ENCODE data around the gene TFCP2L1. TPM values are rescaled to one million over a fixed set of nuclear protein-coding genes. Genes with fewer than 3 reads are reported as not detected.
A peak's percentile ranks its signal among the peaks of the same experiment; 100 is the strongest.
"Not testable (repeated sequence)": the region's sequence is repeated elsewhere in the genome, so short reads cannot be mapped to it uniquely, and the experiment has no call there.

The TFCP2L1 gene, protein sequence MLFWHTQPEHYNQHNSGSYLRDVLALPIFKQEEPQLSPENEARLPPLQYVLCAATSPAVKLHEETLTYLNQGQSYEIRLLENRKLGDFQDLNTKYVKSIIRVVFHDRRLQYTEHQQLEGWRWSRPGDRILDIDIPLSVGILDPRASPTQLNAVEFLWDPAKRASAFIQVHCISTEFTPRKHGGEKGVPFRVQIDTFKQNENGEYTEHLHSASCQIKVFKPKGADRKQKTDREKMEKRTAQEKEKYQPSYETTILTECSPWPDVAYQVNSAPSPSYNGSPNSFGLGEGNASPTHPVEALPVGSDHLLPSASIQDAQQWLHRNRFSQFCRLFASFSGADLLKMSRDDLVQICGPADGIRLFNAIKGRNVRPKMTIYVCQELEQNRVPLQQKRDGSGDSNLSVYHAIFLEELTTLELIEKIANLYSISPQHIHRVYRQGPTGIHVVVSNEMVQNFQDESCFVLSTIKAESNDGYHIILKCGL
- total RNA-seq, result 0.03 TPM
- long read RNA-seq, result 0 reads

DNA sequence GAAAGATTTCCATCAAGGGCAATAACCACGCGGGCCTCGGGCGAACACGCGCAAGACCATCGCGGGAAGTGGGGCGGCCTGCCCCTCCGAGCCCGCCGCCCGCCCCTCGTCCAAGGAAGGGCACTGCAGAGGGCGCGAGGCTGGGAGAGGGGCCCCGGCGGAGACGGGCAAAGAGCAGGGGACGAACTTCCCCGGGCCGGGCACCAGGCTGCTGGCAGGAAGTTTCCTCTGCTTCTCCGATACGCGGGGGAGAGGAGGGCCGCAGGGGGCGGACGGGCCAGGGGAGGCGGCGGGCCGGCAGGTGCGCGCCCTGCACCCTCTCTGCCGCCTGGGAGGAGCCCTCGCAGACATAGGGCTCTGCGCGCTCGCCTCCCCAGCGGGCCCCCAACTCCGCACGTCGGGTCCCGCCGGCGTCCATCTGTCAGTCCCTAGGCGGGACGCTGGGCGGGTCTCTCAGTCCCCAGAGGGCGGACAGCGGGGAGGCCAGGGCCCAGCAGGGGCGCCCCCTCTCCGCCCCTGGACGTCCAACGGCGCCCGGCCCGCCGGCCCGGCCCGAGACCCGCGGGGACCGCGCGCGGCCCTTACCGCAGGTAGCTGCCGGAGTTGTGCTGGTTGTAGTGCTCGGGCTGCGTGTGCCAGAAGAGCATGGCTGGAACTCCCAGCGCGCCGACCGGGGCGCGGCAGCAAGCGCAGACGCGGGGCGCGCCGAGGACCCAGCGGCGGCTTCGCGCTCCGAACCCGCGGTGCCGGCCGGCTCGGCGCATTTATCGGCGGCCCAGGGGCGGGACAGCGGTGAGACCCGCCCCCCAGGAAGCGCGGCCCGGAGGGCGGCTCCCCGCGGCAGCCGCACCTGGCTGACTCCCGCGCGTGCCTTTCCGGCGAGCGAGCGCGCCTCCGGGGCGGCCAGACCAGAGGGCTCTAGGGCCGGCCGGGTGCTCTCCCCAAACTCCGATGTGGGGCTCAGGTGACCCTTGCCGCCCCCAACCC, at the start of gene TFCP2L1:
Gene TFCP2L1 (minus strand): TSS at position 740 of the 987 bp plus-strand sequence. CDS start 93 bp downstream, at position 647.
- intact Hi-C loops (cut with DNase I), result no loop called here
- DNase-seq (ENCODE audit: low spot score), result no peak

DNA sequence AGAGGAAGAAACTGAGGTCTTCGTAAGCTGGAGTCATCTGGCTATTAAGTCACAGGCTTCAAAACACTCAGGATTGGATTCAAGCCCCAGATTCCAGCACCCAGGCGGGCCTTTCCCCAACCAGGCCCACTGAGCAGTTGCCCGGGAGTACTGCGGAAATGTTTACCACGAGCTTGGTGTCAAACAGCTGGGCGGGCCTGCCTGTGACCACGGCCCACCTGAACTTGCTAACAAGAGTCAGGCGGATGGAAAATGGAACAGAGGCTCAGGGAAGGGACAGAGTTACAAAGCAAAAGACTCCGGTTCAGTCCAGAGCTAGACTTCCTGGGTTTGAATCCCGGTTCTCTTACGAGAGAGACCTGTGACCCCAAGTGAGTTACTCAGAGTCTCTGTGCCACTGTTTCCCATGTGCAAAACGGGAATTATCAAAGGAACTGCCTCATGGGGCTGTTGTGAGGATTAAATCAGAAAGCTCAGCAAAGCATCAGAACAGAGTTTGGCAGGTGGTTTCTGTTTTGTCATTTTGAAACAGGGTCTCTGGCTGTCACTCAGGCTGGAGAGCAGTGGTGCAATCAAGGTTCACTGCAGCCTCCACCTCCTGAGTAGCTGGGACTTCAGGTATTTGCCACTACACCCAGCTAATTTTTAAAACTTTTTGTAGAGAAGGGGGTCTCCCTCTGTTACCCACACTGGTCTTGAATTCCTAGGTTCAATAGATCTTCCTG, 49.0 kb upstream of the TFCP2L1 start:
- intact Hi-C loops (cut with DNase I), result no loop called here
- peak; percentile 49 for DNase-seq (ENCODE audit: low spot score)

DNA sequence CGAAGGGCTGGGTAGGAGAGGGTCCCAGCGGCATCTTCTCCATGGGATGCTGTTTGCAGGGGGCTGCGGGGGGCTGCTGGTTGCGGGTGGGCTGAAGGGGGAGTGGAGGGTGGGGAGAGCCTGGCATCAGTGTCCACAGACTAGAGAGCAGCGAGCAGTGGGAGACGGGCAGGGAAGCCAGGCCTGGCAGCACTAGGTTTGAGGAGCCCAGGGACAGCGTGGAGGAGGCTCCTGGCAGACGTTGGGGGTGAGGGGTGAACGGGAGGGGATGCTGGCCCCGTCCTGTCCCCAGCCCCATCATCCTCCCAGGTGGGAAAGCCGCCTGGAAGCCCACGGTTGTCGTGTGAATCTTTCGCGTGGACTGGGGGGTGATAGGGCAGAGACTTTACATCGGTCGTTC, 48.2 kb upstream of the TFCP2L1 start:
- intact Hi-C loops (cut with DNase I), result no loop called here

DNA sequence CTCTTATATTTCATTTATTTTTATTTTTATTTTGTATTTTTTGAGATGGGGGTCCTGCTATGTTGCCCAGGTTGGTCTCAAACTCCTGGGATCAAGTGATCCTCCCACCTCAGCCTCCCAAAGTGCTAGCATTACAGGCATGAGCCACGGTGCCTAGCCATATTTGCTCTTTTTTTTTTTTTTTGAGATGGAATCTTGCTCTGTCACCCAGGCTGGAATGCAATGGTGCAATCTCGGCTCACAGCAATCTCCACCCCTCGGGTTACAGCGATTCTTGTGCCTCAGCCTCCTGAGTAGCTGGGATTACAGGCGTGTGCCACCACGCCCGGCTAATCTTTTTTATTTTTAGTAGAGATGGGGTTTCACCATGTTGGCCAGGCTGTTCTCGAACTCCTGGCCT, 46.3 kb upstream of the TFCP2L1 start:
- intact Hi-C loops (cut with DNase I); DNase-seq (ENCODE audit: low spot score): not testable (repeated sequence)

More for the DNA sequence above, 48.2 kb upstream of the TFCP2L1 start:
- peak; percentile 36 for DNase-seq (ENCODE audit: low spot score)

DNA sequence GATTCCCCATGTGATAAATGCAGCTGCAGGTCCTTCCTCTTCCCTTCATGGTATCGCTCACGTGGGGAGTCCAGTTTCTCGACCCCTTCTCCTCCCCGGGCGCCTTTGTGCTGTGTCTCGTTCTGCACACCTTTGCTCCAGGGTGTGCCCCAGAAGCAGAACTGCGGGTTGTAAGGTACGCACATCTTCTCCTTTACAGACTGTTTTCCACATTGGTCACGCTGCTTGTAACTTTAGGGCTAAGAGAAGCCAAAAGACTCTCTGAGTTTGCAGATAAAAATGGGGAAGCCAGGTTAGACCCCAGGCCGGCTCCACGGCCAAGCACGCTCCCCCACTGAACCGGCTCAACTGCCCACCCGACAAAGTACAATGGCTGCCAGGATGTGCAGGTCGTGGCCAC, 45.9 kb upstream of the TFCP2L1 start:
- intact Hi-C loops (cut with DNase I), result no loop called here
- peak; percentile 19 for DNase-seq (ENCODE audit: low spot score)

DNA sequence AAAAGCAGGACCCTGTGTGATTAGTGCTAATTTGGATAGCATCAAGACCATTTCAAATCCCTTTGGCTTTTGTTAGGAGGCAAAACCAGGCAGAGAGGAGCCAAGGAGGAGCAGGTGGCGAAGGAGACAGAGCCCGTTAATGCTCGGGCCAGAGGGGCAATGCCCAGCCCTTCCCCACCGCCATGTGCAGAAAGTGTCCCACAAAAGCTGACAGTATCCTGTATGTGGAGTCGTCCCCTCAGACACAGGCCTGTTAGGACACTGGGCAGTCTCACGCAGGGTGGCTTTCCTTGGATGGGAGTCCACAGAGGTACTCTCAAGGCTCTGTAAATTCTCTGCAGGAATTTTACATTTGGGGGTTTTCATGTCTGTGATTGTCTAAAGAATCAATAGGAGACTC, 44.8 kb upstream of the TFCP2L1 start:
- DNase-seq (ENCODE audit: low spot score), result peak; percentile 39
- intact Hi-C loops (cut with DNase I), result no loop called here

DNA sequence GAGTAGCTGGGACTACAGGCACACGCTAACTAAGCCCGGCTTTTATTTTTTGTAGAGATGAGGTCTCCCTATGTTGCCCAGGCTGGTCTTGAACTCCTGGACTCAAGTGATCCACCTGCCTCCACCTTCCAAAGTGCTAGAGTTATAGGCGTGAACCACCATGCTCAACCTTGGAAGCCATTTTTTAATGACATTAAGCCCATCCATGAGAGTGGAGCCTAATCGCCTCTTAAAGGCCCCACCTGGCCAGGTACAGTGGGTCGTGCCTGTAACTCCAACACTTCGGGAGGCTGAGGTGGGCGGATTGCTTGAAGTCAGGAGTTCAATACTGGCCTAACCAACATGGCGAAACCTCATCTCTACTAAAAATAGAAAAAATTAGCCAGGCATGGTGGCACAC, 41.6 kb upstream of the TFCP2L1 start:
- intact Hi-C loops (cut with DNase I), result no loop called here
- peak; percentile 58 for DNase-seq (ENCODE audit: low spot score)

DNA sequence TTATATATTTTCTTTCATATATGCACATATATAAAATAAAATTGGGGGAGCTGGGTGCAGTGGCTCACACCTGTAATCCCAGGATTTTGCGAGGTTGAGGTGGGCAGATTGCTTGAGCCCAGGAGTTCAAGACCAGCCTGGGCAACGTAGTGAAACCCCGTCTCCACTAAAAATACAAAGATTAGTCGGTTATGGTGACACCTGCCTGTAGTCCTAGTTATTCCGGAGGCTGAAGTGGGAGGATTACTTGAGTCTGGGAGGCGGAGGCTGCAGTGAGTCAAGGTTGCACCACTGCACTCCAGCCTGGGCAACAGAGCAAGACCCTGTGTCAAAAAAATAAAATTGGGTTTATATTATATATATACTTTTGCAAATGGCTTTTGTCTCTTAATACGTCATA, 39.6 kb upstream of the TFCP2L1 start:
- no peak for DNase-seq (ENCODE audit: low spot score)
- intact Hi-C loops (cut with DNase I), result no loop called here

DNA sequence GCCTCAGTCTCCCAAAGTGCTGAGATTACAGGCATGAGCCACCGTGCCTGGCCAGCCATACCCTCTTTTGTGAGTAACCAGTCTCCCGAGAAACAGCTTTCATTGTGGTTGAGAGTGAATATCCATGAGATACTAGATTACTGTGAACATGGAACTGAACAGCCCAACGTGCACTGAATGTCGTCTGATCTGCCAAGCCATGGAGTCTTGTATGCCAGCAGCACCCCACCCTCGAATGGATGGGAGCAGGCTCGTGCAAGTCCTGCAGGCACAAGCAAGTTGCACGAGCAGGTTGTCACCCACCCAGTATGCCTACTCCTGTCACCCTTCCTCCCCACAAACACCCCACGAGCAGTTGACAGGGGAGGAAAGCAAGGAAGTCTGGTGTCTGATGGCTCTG, 36.5 kb upstream of the TFCP2L1 start:
- intact Hi-C loops (cut with DNase I), result no loop called here
- DNase-seq (ENCODE audit: low spot score), result peak; percentile 41

DNA sequence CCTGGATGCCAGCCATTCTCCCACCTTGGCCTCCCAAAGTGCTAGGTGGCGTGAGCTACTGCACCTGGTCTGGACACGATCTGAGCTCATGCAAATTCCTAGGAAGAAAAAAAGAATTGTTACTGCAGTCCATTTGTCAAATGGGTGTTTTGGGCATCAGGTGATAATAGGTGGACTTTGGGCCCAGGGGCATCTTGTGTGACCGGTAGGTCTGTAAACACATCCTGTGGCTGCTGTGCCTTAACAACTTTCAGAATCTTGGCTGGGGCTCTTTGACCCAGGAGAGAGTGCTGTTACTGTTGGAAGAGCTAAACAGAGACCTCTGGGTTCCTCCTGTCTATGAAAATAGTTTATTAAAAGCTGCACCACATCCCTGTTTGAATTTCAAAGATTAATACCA, 34.9 kb upstream of the TFCP2L1 start:
- peak; percentile 10 for DNase-seq (ENCODE audit: low spot score)
- intact Hi-C loops (cut with DNase I), result no loop called here

DNA sequence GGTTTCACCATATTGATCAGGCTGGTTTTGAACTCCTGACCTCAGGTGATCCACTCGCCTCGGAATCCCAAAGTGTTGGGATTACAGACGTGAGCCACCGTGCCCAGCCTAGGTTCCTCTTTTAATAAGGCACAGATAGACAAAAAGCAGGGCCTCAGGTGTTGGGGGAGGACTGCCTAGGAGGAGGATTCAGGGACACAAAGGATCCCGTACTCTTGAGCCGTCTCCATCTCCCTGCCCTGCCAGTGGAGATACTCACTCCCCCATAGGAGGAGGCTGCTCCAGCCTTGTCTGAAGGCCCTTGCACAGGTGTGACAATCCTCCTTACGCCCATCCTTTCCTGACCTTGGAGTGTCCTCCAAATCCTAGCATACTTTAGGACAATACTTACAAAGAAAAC, 32.0 kb upstream of the TFCP2L1 start:
- intact Hi-C loops (cut with DNase I), result no loop called here
- peak; percentile 31 for DNase-seq (ENCODE audit: low spot score)

DNA sequence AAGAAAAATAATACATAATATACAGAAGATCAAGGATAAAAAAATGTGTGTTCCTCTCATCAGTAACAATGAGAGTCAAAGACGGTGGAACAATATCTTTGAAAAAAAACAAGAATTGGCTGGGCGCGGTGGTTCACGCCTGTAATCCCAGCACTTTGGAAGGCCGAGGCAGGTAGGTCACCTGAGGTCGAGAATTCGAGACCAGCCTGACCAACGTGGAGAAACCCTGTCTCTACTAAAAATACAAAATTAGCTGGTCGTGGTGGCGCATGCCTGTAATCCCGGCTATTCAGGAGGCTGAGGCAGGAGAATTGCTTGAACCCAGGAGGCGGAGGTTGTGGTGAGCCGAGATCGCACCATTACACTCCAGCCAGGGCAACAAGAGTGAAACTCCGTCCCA, 28.7 kb upstream of the TFCP2L1 start:
- DNase-seq (ENCODE audit: low spot score), result peak; percentile 19
- intact Hi-C loops (cut with DNase I), result not testable (repeated sequence)

DNA sequence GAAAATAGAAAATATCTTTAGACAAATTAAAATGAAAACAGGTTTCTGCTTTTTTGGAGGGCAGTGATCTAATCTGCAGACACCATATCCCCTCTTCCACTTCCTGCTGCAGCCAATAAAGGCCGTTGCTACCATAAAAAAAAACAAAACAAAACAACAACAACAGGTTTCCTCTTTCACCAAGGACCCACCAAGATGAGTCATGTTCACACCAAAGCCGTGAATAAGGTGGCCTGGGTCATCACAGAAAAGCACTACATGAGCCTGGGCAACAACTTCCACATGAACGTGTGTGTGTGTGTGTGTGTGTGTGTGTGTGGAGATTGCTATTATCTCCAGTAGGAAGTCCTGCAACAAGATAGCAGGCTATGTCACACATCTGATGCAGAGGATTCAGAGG, 24.8 kb upstream of the TFCP2L1 start:
- intact Hi-C loops (cut with DNase I), result no loop called here

DNA sequence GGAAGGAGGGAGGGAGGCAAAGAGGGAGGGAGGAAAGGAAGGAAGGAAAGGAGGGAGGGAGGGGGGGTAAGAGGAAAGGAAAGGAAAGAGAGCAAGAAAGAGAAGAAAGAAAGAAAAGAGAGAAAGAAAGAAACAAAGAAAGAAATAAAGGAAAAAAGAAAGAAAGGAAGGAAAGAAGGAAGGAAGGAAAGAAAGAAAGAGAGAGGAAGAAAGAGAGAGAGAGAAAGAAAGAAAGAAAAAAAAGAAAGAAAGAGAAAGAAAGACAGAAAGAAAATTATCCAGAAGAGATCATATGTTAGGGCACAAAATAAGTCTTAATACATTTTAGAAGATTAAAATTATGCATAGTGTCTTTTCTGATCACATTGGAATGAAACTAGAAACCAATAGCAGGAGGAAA, 24.3 kb upstream of the TFCP2L1 start:
- intact Hi-C loops (cut with DNase I), result no loop called here
- no peak for DNase-seq (ENCODE audit: low spot score)

More for the DNA sequence above, 24.8 kb upstream of the TFCP2L1 start:
- DNase-seq (ENCODE audit: low spot score), result no peak

DNA sequence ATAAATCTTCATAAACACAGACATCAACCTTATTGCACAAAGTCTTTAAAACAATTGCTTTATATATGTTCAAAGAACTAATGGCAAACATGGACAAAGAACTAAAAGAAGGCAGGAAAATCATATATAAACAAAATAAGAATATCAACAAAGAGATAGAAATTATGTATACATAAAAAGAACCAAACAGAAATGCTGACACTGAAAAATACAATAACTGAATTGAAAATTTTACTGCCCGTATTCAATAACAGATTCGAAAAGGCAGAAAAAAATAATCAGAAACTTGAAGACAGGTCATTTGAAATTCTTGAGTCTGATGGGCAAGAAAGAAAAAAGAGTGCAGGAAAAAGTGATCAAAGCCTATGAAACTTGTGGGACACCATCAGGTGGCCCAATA, 22.0 kb upstream of the TFCP2L1 start:
- intact Hi-C loops (cut with DNase I), result no loop called here

DNA sequence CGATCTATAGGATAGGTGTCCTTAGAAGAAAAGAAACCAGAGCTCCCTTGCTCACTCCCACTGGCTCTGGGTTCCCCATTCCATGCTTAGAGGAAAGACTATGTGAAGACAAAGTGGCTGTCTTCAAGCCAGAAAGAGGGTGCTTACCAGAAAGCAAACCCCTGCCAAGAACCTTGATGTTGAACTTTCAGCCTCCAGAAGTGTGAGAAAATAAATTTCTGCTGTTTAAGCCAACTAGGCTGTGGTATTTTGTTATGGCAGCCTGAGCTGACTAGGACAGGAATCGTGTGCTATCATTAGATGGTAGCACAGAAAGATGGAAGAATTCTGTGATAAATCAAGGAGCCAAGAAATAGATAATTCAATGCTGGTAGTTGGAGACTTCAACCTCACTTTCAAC, 19.9 kb upstream of the TFCP2L1 start:
- no peak for DNase-seq (ENCODE audit: low spot score)
- intact Hi-C loops (cut with DNase I), result no loop called here

More for the DNA sequence above, 22.0 kb upstream of the TFCP2L1 start:
- DNase-seq (ENCODE audit: low spot score), result no peak

DNA sequence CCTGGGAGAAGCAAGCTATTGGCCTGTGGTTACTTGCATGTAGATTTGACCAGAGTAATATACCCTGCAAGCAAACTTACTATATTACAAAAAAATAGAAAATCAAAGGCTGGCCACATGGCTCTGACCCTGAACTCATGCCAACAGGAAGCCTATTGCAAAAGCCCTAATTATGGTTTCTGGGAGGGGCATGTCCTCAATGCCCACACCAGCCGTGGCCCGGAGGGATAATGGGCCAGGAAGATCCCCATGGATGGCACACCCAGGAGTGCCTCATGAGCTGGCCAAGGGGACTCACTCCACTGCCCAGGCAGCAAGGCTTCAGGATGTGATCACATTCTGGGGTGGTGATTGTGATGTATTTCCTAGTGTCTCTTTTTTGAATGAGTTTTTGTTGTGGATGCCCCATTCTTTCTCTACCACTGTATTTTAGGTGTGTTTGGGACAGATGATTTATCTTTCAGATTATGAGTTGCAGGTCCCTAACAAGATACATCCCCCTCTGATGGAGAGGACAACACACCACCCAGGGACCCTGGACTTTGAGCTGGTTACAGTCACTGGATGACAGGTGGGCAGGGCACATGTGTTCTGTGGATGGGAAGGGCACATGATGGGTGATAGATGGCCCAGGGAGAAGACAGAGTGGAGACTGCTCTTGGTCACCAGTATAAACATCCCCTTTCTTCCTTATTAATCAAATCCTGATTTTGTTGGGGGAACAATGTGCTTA, 18.7 kb upstream of the TFCP2L1 start:
- intact Hi-C loops (cut with DNase I), result no loop called here
- peak; percentile 10 for DNase-seq (ENCODE audit: low spot score)

DNA sequence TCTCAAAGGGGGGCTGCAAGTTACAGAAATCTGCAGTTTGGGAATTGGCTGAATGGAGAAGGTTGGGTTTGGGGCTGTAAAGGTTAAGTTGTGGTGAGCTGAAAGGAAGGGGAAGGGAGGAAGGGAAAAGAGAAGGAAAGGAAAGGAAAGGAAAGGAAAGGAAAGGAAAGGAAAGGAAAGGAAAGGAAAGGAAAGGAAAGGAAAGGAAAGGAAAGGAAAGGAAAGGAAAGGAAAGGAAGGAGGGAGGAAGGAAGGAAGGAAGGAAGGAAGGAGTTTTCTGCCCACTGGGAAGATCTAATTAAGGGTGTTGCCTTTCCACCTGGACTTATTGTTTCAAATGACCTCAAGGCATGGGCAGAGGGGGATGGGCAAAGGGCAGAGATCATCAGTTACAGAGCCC, 16.2 kb upstream of the TFCP2L1 start:
- DNase-seq (ENCODE audit: low spot score); intact Hi-C loops (cut with DNase I): not testable (repeated sequence)

DNA sequence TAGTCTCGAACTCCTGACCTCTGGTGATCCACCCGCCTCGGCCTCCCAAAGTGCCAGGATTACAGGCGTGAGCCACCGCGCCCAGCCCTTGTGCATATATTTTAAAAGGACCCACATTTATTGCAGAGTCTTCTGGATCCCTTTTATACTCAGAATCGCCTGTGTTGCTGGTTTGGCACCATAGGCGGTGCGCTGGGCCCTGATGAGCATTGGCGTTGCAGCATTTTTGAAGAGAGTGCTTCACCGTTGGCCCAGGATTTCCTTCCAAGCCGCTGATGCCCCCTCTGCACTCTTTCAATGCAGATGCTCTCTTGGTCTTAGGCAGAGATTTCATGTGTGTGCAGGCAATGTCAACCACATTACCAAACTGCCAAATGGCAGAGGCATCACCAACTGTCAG, 13.5 kb upstream of the TFCP2L1 start:
- DNase-seq (ENCODE audit: low spot score), result peak; percentile 22
- intact Hi-C loops (cut with DNase I), result loop anchor here (10.0 kb wide), 1 partner anchor 204 kb away; no protein-coding TSS in a partner anchor

Measured in cardiac septum (tissue), 1 donor.